IMR-90 (cell line): ENCODE data around the gene SLC35D2. TPM values are rescaled to one million over a fixed set of nuclear protein-coding genes. Genes with fewer than 3 reads are reported as not detected.
A peak's percentile ranks its signal among the peaks of the same experiment; 100 is the strongest.

Experiments
- ATAC-seq: fragments of 200-7000 bp; cut with Tn5 transposase; 2 replicates; pipeline ENCODE4 v1.9.1; 2020; ENCODE audit warnings: low read depth, mild to moderate bottlenecking, moderate library complexity
- BruUV-seq: library from RNA; stranded (reverse); fragments of 400-500 nt; replicated peaks from 2 replicates; lab custom pipeline; 2021; lab: Mats Ljungman, UMichigan
- CTCF ChIA-PET: fragments of 300-600 bp; formaldehyde crosslinking; extraction: SDS; loops from one replicate; lab custom pipeline; 2021; ENCODE audit warnings: antibody characterized with exemption; lab: Yijun Ruan, JAX
- POLR2A ChIA-PET: fragments of 300-600 bp; sonication (Branson Sonifier 250); formaldehyde crosslinking; loops from one replicate; lab custom pipeline; 2022; ENCODE audit warnings: antibody characterized with exemption; ENCODE audit not compliant: unreplicated experiment; lab: Charles Lee
- DNase-seq: peaks from one replicate; pipeline ENCODE4 v3.0.0; 2013
- H2AFZ ChIP-seq: replicated peaks from 2 replicates; pipeline ENCODE3; 2013; ENCODE audit warnings: low read length, mild to moderate bottlenecking; ENCODE audit not compliant: poor library complexity
- H2AK5ac ChIP-seq: 2 replicates; pipeline ENCODE4 v1.6.1; 2013; ENCODE audit warnings: low read depth, low read length, inconsistent platforms
- H2AK9ac ChIP-seq: replicated peaks from 2 replicates; pipeline ENCODE3; 2013; ENCODE audit warnings: mild to moderate bottlenecking, low read depth, low read length, moderate library complexity; ENCODE audit not compliant: poor library complexity
- H2BK120ac ChIP-seq: 2 replicates; pipeline ENCODE4 v1.6.1; 2013; ENCODE audit warnings: low read depth, low read length, inconsistent platforms
- H2BK15ac ChIP-seq: 3 replicates; pipeline ENCODE4 v1.6.1; 2013; ENCODE audit warnings: low read depth, low read length, inconsistent platforms
- H2BK20ac ChIP-seq: 2 replicates; pipeline ENCODE4 v1.6.1; 2013; ENCODE audit warnings: low read depth, mild to moderate bottlenecking, inconsistent platforms, low read length, moderate library complexity
- H2BK5ac ChIP-seq: 2 replicates; pipeline ENCODE4 v1.6.1; 2013; ENCODE audit warnings: mild to moderate bottlenecking, low read depth, low read length, inconsistent platforms; ENCODE audit not compliant: poor library complexity, severe bottlenecking
- H3K14ac ChIP-seq: replicated peaks from 2 replicates; pipeline ENCODE4 v1.6.1; 2013; ENCODE audit warnings: low read depth, low read length, inconsistent platforms
- H3K18ac ChIP-seq: 2 replicates; pipeline ENCODE4 v1.6.1; 2013; ENCODE audit warnings: low read depth, low read length, control low read depth
- H3K23ac ChIP-seq: 2 replicates; pipeline ENCODE4 v1.6.1; 2013; ENCODE audit warnings: low read depth, low read length, inconsistent platforms
- H3K27ac ChIP-seq: 2 replicates; pipeline ENCODE4 v1.5.1; 2013; ENCODE audit warnings: mild to moderate bottlenecking, control low read depth, low read length; ENCODE audit not compliant: insufficient read depth
- H3K27me3 ChIP-seq: 2 replicates; pipeline ENCODE4 v1.6.1; 2013; ENCODE audit warnings: low read length; ENCODE audit not compliant: control insufficient read depth, insufficient read depth
- H3K36me3 ChIP-seq: 2 replicates; pipeline ENCODE4 v1.6.1; 2013; ENCODE audit warnings: low read length, mixed read lengths; ENCODE audit not compliant: control insufficient read depth, insufficient read depth
- H3K4ac ChIP-seq: 2 replicates; pipeline ENCODE4 v1.6.1; 2013; ENCODE audit warnings: low read depth, low read length, inconsistent platforms
- H3K4me1 ChIP-seq: 2 replicates; pipeline ENCODE4 v1.6.1; 2013; ENCODE audit warnings: low read length, mixed read lengths; ENCODE audit not compliant: control insufficient read depth, insufficient read depth
- H3K4me2 ChIP-seq: 2 replicates; pipeline ENCODE4 v1.6.1; 2013; ENCODE audit warnings: low read depth, mild to moderate bottlenecking, control low read depth, low read length, moderate library complexity
- H3K4me3 ChIP-seq: 2 replicates; pipeline ENCODE4 v1.5.1; 2013; ENCODE audit warnings: low read depth, mild to moderate bottlenecking, control low read depth, low read length, moderate library complexity; ENCODE audit not compliant: insufficient read depth
- H3K56ac ChIP-seq: 2 replicates; pipeline ENCODE4 v1.6.1; 2013; ENCODE audit warnings: low read length, inconsistent platforms; ENCODE audit not compliant: insufficient read depth; ENCODE audit errors: extremely low read depth
- H3K79me1 ChIP-seq, 2 experiments: 2 replicates each; pipeline ENCODE4 v1.6.1; 2013; ENCODE audit warnings: low read length in 2 of 2, inconsistent platforms in 1 of 2, low read depth in 1 of 2
- H3K9ac ChIP-seq: 2 replicates; pipeline ENCODE4 v1.6.1; 2013; ENCODE audit warnings: low read depth, low read length, control low read depth
- H3K9me1 ChIP-seq: 2 replicates; pipeline ENCODE4 v1.6.1; 2013; ENCODE audit warnings: low read length, inconsistent platforms; ENCODE audit not compliant: insufficient read depth
- H3K9me3 ChIP-seq: 2 replicates; pipeline ENCODE4 v1.6.1; 2013; ENCODE audit warnings: low read length; ENCODE audit not compliant: control insufficient read depth, insufficient read depth
- H4K20me1 ChIP-seq: 2 replicates; pipeline ENCODE4 v1.6.1; 2013; ENCODE audit warnings: low read length, inconsistent platforms; ENCODE audit not compliant: insufficient read depth
- H4K5ac ChIP-seq: 2 replicates; pipeline ENCODE4 v1.6.1; 2013; ENCODE audit warnings: mild to moderate bottlenecking, low read depth, low read length, control low read depth
- H4K8ac ChIP-seq, 2 experiments: 2 replicates each; pipeline ENCODE4 v1.6.1; 2013; ENCODE audit warnings: low read depth in 2 of 2, low read length in 2 of 2, control low read depth in 1 of 2, inconsistent platforms in 1 of 2
- H4K91ac ChIP-seq: 2 replicates; pipeline ENCODE4 v1.6.1; 2013; ENCODE audit warnings: low read depth, low read length, inconsistent platforms; ENCODE audit not compliant: insufficient read depth
- FOS ChIP-seq: fragments of 150-350 bp; IDR thresholded peaks from 2 replicates; pipeline ENCODE4 v1.6.1; 2016; ENCODE audit warnings: low read depth, low read length
- MAFK ChIP-seq: IDR thresholded peaks from 2 replicates; pipeline ENCODE4 v1.6.1; 2012; ENCODE audit warnings: low read depth, low read length, improper control_type of control experiment
- MAZ ChIP-seq: IDR thresholded peaks from 2 replicates; pipeline ENCODE4 v1.6.1; 2012; ENCODE audit warnings: low read depth, mild to moderate bottlenecking, low read length, improper control_type of control experiment, moderate library complexity, borderline replicate concordance
- POLR2A ChIP-seq: IDR thresholded peaks from 2 replicates; pipeline ENCODE4 v1.6.1; 2012; ENCODE audit warnings: mild to moderate bottlenecking, low read depth, low read length
- RAD21 ChIP-seq: IDR thresholded peaks from 2 replicates; pipeline ENCODE4 v1.6.1; 2012; ENCODE audit warnings: low read length, improper control_type of control experiment
- RFX5 ChIP-seq: IDR thresholded peaks from 2 replicates; pipeline ENCODE4 v1.8.0; 2012; ENCODE audit warnings: low read depth, mild to moderate bottlenecking, low read length, moderate library complexity
- SMC3 ChIP-seq: fragments of 150-350 bp; IDR thresholded peaks from 2 replicates; pipeline ENCODE4 v1.6.1; 2016; ENCODE audit warnings: low read depth, mild to moderate bottlenecking, antibody characterized with exemption, low read length, moderate library complexity
- USF2 ChIP-seq: fragments of 150-350 bp; IDR thresholded peaks from 2 replicates; pipeline ENCODE4 v1.6.1; 2017; ENCODE audit warnings: mild to moderate bottlenecking, antibody characterized with exemption, low read length, low read depth
- WGBS, 2 experiments: methylation state at CpG; one replicate each; pipeline versions ENCODE4 v1.1.5 to v1.1.7; 2013; ENCODE audit warnings: missing lambda C conversion rate in 2 of 2; ENCODE audit not compliant: insufficient read length in 1 of 2; ENCODE audit errors: extremely low coverage in 2 of 2; 5-methylcytosine and 5-hydroxymethylcytosine counted together
- dilution Hi-C: fragments of 300-500 bp; cut with HindIII; formaldehyde crosslinking; loops from one replicate; pipeline ENCODE4 v1.14.3; 2018; ENCODE audit warnings: low sequenced_read_pairs; ENCODE audit not compliant: unreplicated experiment
- in situ Hi-C: fragments of 300-500 bp; cut with MboI; formaldehyde crosslinking; loops from 3 replicates; pipeline ENCODE4 v1.14.3; 2019; ENCODE audit warnings: low sequenced_read_pairs, inconsistent platforms, mixed read lengths
- intact Hi-C: fragments of 100-400 bp; cut with micrococcal nuclease; formaldehyde crosslinking; loops from 2 replicates; pipeline ENCODE4 v1.10.0; 2022
- polyA plus RNA-seq, 3 experiments: library from polyadenylated mRNA; depleted of rRNA; stranded (reverse); fragments of >200 nt; gene quantifications; 2 replicates each; pipeline ENCODE4 v1.2.3, GENCODE V29; 2012; ENCODE audit warnings: low replicate concordance in 1 of 3
- total RNA-seq: library from RNA; depleted of rRNA; stranded (reverse); fragments of >200 nt; gene quantifications from 2 replicates; pipeline ENCODE4 v1.2.3, GENCODE V29; 2012
- TF ChIP-seq, protein P1 (sequence below): fragments of 150-350 bp; IDR thresholded peaks from 2 replicates; pipeline ENCODE4 v1.6.1; 2016; ENCODE audit warnings: low read depth, mild to moderate bottlenecking, low read length, moderate library complexity, borderline replicate concordance

SLC35D2 gene
- total and polyA plus RNA-seq, 2 of the 4 experiments (the other 2 are of a cell fraction), result 9.7 to 11.8 TPM

DNA sequence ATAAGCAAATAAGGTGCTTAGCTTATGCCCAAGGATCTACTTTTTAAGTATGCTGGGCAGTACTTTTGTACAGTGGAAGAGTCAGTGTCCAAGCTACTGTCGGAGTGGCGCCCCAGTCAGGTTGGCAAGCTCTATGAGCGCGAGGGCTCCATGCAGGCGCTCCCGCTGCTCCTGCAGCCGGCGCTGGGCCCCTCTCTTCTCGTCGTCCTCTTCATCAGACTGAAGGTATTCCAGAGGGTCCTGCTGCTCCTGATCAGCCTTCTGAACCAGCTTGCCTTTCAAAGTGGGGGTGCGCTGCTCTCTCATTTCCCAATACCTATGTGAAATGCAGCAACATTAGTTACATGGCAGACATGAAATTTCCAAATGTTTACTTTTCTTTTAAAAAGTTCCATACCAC is 4.6 kb upstream of the SLC35D2 start:
- ATAC-seq (no peak), DNase-seq (no peak)
- H3K56ac ChIP-seq, result no peak overlapping the region
- H4K91ac ChIP-seq, result no peak overlapping the region
- H4K20me1 ChIP-seq, result no peaks in the 10 kb centered on the region
- TF ChIP-seq MAZ (no peak), RAD21 (no peak), SMC3 (no peak), USF2 (no peak), RFX5 (no peak), FOS (no peak), POLR2A (no peak), MAFK (no peak)
- TF ChIP-seq, protein P1, sequence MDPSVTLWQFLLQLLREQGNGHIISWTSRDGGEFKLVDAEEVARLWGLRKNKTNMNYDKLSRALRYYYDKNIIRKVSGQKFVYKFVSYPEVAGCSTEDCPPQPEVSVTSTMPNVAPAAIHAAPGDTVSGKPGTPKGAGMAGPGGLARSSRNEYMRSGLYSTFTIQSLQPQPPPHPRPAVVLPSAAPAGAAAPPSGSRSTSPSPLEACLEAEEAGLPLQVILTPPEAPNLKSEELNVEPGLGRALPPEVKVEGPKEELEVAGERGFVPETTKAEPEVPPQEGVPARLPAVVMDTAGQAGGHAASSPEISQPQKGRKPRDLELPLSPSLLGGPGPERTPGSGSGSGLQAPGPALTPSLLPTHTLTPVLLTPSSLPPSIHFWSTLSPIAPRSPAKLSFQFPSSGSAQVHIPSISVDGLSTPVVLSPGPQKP, result no peak
- H4K8ac ChIP-seq, result no peak overlapping the region
- H3K9ac ChIP-seq, result no peak overlapping the region
- no peak overlapping the region for H3K27ac ChIP-seq
- H3K36me3 ChIP-seq, result no peaks in the 10 kb centered on the region; the same call in 1 of the 2 replicates
- peaks cover under 1 to 25% of the 10 kb centered on the region in 2 experiments; a peak in 3 of 4 replicates for H3K79me1 ChIP-seq
- H3K9me1 ChIP-seq, result peaks cover 3% of the 10 kb centered on the region; the same call in 1 of the 2 replicates
- no peak overlapping the region for H3K14ac ChIP-seq
- intact Hi-C loops (no loop called here), in situ Hi-C loops (no loop called here), dilution Hi-C loops (no loop called here)
- H3K4me3 ChIP-seq, result no peak overlapping the region
- POLR2A ChIA-PET, result no interaction called here
- H3K4me1 ChIP-seq, result peaks cover 5% of the 10 kb centered on the region
- H2BK15ac ChIP-seq, result no peak overlapping the region
- no peak overlapping the region for H3K4ac ChIP-seq
- H2AK9ac ChIP-seq, result no peak overlapping the region
- no peaks in the 10 kb centered on the region for H3K9me3 ChIP-seq
- no peaks in the 10 kb centered on the region for H3K27me3 ChIP-seq
- no peak overlapping the region for H2AK5ac ChIP-seq
- no peak overlapping the region for H3K18ac ChIP-seq
- H2AFZ ChIP-seq, result peak overlapping the region; percentile 19
- WGBS, 2 experiments, result no CpG with 5 or more reads among the region's 11 CpGs
- CTCF ChIA-PET, result interaction anchor here (0.7 kb wide), 1 partner anchor 71 kb away, joined by 3 read pairs; no protein-coding TSS in a partner anchor
- H2BK5ac ChIP-seq, result no peak overlapping the region
- no peak overlapping the region for H2BK20ac ChIP-seq
- no peak overlapping the region for H3K23ac ChIP-seq
- no TSS peak for BruUV-seq
- no peak overlapping the region for H2BK120ac ChIP-seq
- H3K4me2 ChIP-seq, result no peak overlapping the region
- no peak overlapping the region for H4K5ac ChIP-seq
